ENCODE results near the gene EXOC7. TPM values are rescaled to one million over a fixed set of nuclear protein-coding genes. Genes with fewer than 3 reads are reported as not detected.

EXOC7 gene
- total and polyA plus RNA-seq, 2 donors, result 64.6 to 71.9 TPM

DNA sequence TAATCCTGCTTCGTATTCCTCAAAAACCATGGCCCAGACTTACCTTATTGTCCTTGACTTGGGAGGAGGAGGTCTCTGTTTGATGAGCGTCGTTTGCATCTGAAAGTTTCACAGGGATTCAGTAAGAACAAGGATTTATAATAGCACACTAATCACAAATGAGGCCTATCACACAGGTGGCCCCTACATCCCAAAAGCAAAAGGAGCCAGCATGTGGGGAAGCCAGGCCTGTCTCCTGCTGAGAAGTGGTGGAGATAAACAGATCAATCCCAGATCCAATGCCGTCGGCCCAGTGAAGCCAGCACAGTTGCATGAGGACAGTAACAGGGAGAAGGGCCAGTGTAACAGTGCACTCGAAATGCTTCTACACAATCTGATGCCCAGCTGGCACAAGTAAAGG, 63.2 kb downstream of the EXOC7 start:
- no peaks in the 10 kb centered on the region for H3K4me1 ChIP-seq (ENCODE audit: control insufficient read depth in 2 of 2, insufficient read depth in 2 of 2, low read length in 2 of 2)
- DNase-seq (ENCODE audit: low read depth in 6 of 9, low spot score in 9 of 9), result no peak
- H3K36me3 ChIP-seq (ENCODE audit: control insufficient read depth in 2 of 2, insufficient read depth in 2 of 2, low read length in 1 of 2), result peaks cover 70 to 77% of the 10 kb centered on the region in 2 donors
- H3K9me3 ChIP-seq (ENCODE audit: control insufficient read depth in 2 of 2, insufficient read depth in 1 of 2, low read length in 1 of 2), result no peaks in the 10 kb centered on the region
- no peak overlapping the region for H3K27ac ChIP-seq (ENCODE audit: low read depth in 1 of 2, low read length in 1 of 2)
- no peaks in the 10 kb centered on the region for H3K27me3 ChIP-seq (ENCODE audit: control insufficient read depth in 2 of 2, insufficient read depth in 1 of 2, low read length in 1 of 2)
- 94% methylated on average over 6 of the region's 6 CpGs for WGBS
- no peak overlapping the region for H3K4me3 ChIP-seq (ENCODE audit: low read length in 2 of 2)

DNA sequence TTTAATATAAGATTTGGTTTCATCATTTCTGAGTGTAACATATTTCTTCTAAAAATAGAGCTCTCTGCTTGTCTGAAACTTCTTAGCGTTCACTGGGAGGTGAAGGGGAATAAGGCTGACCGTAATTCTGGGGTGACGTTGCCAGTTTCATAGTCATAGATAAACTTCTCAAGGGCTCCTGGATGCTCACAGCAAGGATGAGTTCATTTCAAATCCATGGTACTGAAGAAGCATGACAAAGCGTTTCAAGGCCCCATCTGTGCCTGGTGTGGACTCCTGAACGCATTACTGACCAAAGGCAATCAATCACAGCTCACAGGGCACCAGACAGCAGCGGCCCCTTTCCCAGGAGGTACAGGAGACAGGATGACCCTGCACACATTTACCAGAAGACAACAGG, 64.5 kb downstream of the EXOC7 start:
- H3K4me1 ChIP-seq (ENCODE audit: control insufficient read depth in 2 of 2, insufficient read depth in 2 of 2, low read length in 2 of 2), result peaks cover 0 to 3% of the 10 kb centered on the region in 2 donors
- no peaks in the 10 kb centered on the region for H3K9me3 ChIP-seq (ENCODE audit: control insufficient read depth in 2 of 2, insufficient read depth in 1 of 2, low read length in 1 of 2)
- no peaks in the 10 kb centered on the region for H3K27me3 ChIP-seq (ENCODE audit: control insufficient read depth in 2 of 2, insufficient read depth in 1 of 2, low read length in 1 of 2)
- 95% methylated on average over 6 of the region's 6 CpGs for WGBS
- no peak overlapping the region for H3K4me3 ChIP-seq (ENCODE audit: low read length in 2 of 2)
- no peak overlapping the region for H3K27ac ChIP-seq (ENCODE audit: low read depth in 1 of 2, low read length in 1 of 2)
- peaks cover 58 to 64% of the 10 kb centered on the region in 2 donors for H3K36me3 ChIP-seq (ENCODE audit: control insufficient read depth in 2 of 2, insufficient read depth in 2 of 2, low read length in 1 of 2)
- DNase-seq (ENCODE audit: low read depth in 6 of 9, low spot score in 9 of 9), result no peak

DNA sequence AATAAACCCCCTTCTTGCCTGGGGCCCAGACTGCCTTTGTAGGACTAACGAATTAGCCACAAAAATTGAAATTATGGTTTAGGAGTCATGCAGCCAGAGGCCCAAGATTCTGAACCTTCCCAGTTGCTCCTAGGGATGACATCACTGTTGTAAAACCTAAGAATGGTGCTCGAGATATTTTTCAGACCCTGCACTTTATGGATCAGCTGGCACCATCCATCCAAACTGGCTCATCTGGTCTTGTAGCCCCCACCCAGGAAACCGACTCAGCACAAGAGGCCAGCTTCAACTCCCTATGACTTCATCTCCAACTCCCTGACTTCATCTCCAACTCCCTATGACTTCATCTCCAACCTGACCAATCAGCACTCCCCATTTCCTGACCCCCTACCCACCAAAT, 65.5 kb downstream of the EXOC7 start:
- WGBS, result 97% methylated on average over 3 of the region's 3 CpGs
- no peaks in the 10 kb centered on the region for H3K27me3 ChIP-seq (ENCODE audit: control insufficient read depth in 2 of 2, insufficient read depth in 1 of 2, low read length in 1 of 2)
- no peak overlapping the region for H3K27ac ChIP-seq (ENCODE audit: low read depth in 1 of 2, low read length in 1 of 2)
- no peak overlapping the region for H3K4me3 ChIP-seq (ENCODE audit: low read length in 2 of 2)
- DNase-seq (ENCODE audit: low read depth in 6 of 9, low spot score in 9 of 9), result no peak
- H3K4me1 ChIP-seq (ENCODE audit: control insufficient read depth in 2 of 2, insufficient read depth in 2 of 2, low read length in 2 of 2), result peaks cover 0 to 3% of the 10 kb centered on the region in 2 donors
- peaks cover 47 to 54% of the 10 kb centered on the region in 2 donors for H3K36me3 ChIP-seq (ENCODE audit: control insufficient read depth in 2 of 2, insufficient read depth in 2 of 2, low read length in 1 of 2)
- peaks cover 0 to 4% of the 10 kb centered on the region in 2 donors for H3K9me3 ChIP-seq (ENCODE audit: control insufficient read depth in 2 of 2, insufficient read depth in 1 of 2, low read length in 1 of 2)

GRCh38 chr17:76036497-76037261, 66.9 kb downstream of the EXOC7 start:
- Histone ChIP-seq H3K36me3 (ENCODE audit: control insufficient read depth in 2 of 2, insufficient read depth in 2 of 2, low read length in 1 of 2) (peaks cover 40 to 43% of the 10 kb centered on the region in 2 donors), H3K27me3 (ENCODE audit: control insufficient read depth in 2 of 2, insufficient read depth in 1 of 2, low read length in 1 of 2) (no peaks in the 10 kb centered on the region), H3K27ac (ENCODE audit: low read depth in 1 of 2, low read length in 1 of 2) (no peak overlapping the region)

DNA sequence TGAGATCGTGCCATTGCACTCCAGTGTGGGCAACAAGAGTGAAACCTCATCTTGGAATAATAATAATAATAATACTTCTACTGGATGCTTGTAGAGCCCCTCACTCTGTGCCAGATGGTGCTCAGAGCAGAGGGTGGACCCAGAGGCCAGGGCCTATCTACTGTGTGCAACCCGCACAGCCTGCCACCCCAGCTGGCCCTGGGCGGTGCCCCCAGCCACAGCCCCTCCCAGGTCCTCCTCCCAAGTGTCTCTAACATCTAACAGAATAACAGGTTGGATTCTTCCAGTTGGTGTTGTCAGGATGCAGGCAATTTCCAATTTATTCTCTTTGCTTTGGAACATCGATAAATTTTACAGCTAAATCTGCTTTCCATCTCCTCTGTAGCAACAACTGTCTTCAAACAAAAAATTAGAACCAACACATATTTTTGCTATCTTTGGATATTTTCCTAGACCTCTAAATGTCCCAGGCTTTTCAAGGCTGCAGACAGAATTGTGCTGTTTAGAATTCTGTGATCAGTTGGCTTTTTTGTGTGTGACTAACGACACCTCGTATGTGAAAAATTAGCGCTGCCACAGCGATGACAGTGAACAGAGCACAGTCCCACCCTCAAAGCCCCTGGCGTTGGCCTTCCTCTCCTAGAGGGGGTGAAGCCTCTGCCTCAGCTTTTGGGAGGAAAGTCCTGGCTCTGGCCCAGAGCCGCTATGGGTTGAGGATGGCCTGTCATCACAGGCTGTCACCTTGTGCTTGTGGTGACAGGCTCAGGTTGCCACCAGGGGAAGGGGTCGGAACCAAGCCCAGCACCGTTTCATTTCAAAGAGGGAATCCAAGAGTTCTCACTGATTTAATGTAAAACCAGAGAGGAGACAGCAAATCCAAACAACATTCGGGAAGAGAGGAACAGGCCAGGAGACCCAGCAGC, 68.9 kb downstream of the EXOC7 start:
- H3K27ac ChIP-seq (ENCODE audit: low read depth in 1 of 2, low read length in 1 of 2), result no peak overlapping the region
- WGBS, result 94% methylated on average over 13 of the region's 13 CpGs

More at GRCh38 chr17:76036497-76037261, 66.9 kb downstream of the EXOC7 start:
- no peak for DNase-seq (ENCODE audit: low read depth in 6 of 9, low spot score in 9 of 9)
- Histone ChIP-seq H3K4me3 (ENCODE audit: low read length in 2 of 2) (no peak overlapping the region), H3K9me3 (ENCODE audit: control insufficient read depth in 2 of 2, insufficient read depth in 1 of 2, low read length in 1 of 2) (peaks cover 0 to 10% of the 10 kb centered on the region in 2 donors), H3K4me1 (ENCODE audit: control insufficient read depth in 2 of 2, insufficient read depth in 2 of 2, low read length in 2 of 2) (peaks cover 0 to 3% of the 10 kb centered on the region in 2 donors)
- 95% methylated on average over 22 of the region's 22 CpGs for WGBS

GRCh38 chr17:76033139-76033538, 70.4 kb downstream of the EXOC7 start:
- 99% methylated on average over 6 of the region's 6 CpGs for WGBS
- no peaks in the 10 kb centered on the region for H3K27me3 ChIP-seq (ENCODE audit: control insufficient read depth in 2 of 2, insufficient read depth in 1 of 2, low read length in 1 of 2)
- H3K27ac ChIP-seq (ENCODE audit: low read depth in 1 of 2, low read length in 1 of 2), result no peak overlapping the region
- peaks cover 7 to 8% of the 10 kb centered on the region in 2 donors for H3K36me3 ChIP-seq (ENCODE audit: control insufficient read depth in 2 of 2, insufficient read depth in 2 of 2, low read length in 1 of 2)
- DNase-seq (ENCODE audit: low read depth in 6 of 9, low spot score in 9 of 9), result no peak
- peaks cover 0 to 10% of the 10 kb centered on the region in 2 donors for H3K9me3 ChIP-seq (ENCODE audit: control insufficient read depth in 2 of 2, insufficient read depth in 1 of 2, low read length in 1 of 2)
- no peak overlapping the region for H3K4me3 ChIP-seq (ENCODE audit: low read length in 2 of 2)
- H3K4me1 ChIP-seq (ENCODE audit: control insufficient read depth in 2 of 2, insufficient read depth in 2 of 2, low read length in 2 of 2), result peaks cover 7 to 24% of the 10 kb centered on the region in 2 donors

More for the DNA sequence above, 68.9 kb downstream of the EXOC7 start:
- DNase-seq (ENCODE audit: low read depth in 6 of 9, low spot score in 9 of 9), result no peak
- no peak overlapping the region for H3K4me3 ChIP-seq (ENCODE audit: low read length in 2 of 2)
- H3K9me3 ChIP-seq (ENCODE audit: control insufficient read depth in 2 of 2, insufficient read depth in 1 of 2, low read length in 1 of 2), result peaks cover 0 to 10% of the 10 kb centered on the region in 2 donors
- H3K27me3 ChIP-seq (ENCODE audit: control insufficient read depth in 2 of 2, insufficient read depth in 1 of 2, low read length in 1 of 2), result no peaks in the 10 kb centered on the region
- H3K36me3 ChIP-seq (ENCODE audit: control insufficient read depth in 2 of 2, insufficient read depth in 2 of 2, low read length in 1 of 2), result peaks cover 20 to 23% of the 10 kb centered on the region in 2 donors
- peaks cover 2 to 8% of the 10 kb centered on the region in 2 donors for H3K4me1 ChIP-seq (ENCODE audit: control insufficient read depth in 2 of 2, insufficient read depth in 2 of 2, low read length in 2 of 2)

GRCh38 chr17:76032780-76033108, 70.8 kb downstream of the EXOC7 start:
- WGBS, result 99% methylated on average over 5 of the region's 5 CpGs

GRCh38 chr17:76032073-76032779, 71.4 kb downstream of the EXOC7 start:
- Histone ChIP-seq H3K27me3 (ENCODE audit: control insufficient read depth in 2 of 2, insufficient read depth in 1 of 2, low read length in 1 of 2) (no peaks in the 10 kb centered on the region), H3K4me1 (ENCODE audit: control insufficient read depth in 2 of 2, insufficient read depth in 2 of 2, low read length in 2 of 2) (peaks cover 7 to 29% of the 10 kb centered on the region in 2 donors), H3K36me3 (ENCODE audit: control insufficient read depth in 2 of 2, insufficient read depth in 2 of 2, low read length in 1 of 2) (peaks cover 7 to 8% of the 10 kb centered on the region in 2 donors), H3K27ac (ENCODE audit: low read depth in 1 of 2, low read length in 1 of 2) (no peak overlapping the region), H3K4me3 (ENCODE audit: low read length in 2 of 2) (no peak overlapping the region), H3K9me3 (ENCODE audit: control insufficient read depth in 2 of 2, insufficient read depth in 1 of 2, low read length in 1 of 2) (peaks cover 0 to 10% of the 10 kb centered on the region in 2 donors)
- no peak for DNase-seq (ENCODE audit: low read depth in 6 of 9, low spot score in 9 of 9)
- 96% methylated on average over 20 of the region's 20 CpGs for WGBS

More at GRCh38 chr17:76032780-76033108, 70.8 kb downstream of the EXOC7 start:
- Histone ChIP-seq H3K4me1 (ENCODE audit: control insufficient read depth in 2 of 2, insufficient read depth in 2 of 2, low read length in 2 of 2) (peaks cover 7 to 25% of the 10 kb centered on the region in 2 donors), H3K4me3 (ENCODE audit: low read length in 2 of 2) (no peak overlapping the region), H3K36me3 (ENCODE audit: control insufficient read depth in 2 of 2, insufficient read depth in 2 of 2, low read length in 1 of 2) (peaks cover 7 to 8% of the 10 kb centered on the region in 2 donors), H3K9me3 (ENCODE audit: control insufficient read depth in 2 of 2, insufficient read depth in 1 of 2, low read length in 1 of 2) (peaks cover 0 to 10% of the 10 kb centered on the region in 2 donors), H3K27ac (ENCODE audit: low read depth in 1 of 2, low read length in 1 of 2) (no peak overlapping the region), H3K27me3 (ENCODE audit: control insufficient read depth in 2 of 2, insufficient read depth in 1 of 2, low read length in 1 of 2) (no peaks in the 10 kb centered on the region)
- no peak for DNase-seq (ENCODE audit: low read depth in 6 of 9, low spot score in 9 of 9)

All from thymus (tissue), 11 donors.